Measurements from ENCODE around the gene GRM3. TPM values are rescaled to one million over a fixed set of nuclear protein-coding genes. Genes with fewer than 3 reads are reported as not detected.

Gene GRM3
- total RNA-seq, 3 donors from 2014 or later (not counting 1 experiment from before 2014, with no cell fraction given), result not detected

DNA sequence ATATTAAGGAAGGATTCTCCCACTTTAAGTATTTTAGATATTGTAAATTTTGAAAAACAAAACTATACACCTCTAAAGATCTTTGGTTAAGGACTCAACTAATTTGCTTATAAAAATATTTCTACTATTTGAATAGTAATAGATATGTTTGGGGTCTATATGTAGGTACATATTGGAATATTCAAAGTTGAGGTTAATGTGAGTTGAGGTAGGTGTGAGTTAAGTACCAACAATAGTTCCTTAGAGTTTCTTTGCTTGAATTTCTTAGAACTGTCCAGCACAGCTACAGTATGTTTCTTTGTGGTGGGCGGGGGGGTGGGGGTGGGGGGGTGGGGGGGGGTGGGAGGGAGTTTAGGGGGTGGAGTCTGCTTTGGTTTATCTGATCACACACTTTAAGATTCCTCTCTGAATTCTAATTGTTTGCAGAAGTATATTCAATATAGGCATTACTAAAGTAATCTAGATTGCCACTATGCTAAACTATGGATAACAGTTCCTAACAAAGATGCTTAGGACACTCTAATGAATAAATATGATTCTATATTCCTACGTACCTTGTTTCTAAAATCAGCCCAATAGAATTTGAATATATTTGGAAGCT lies 2.1 kb downstream of the GRM3 start:
- Histone ChIP-seq H3K36me3 (ENCODE audit: control insufficient read depth, insufficient read depth, low read length) (no peaks in the 10 kb centered on the region), H3K27ac (ENCODE audit: low read length) (no peak overlapping the region), H3K4me3 (ENCODE audit: low read length) (no peak overlapping the region), H3K27me3 (ENCODE audit: control insufficient read depth, insufficient read depth, low read length) (peaks cover 5% of the 10 kb centered on the region), H3K9me3 (ENCODE audit: control insufficient read depth, insufficient read depth, low read length) (peaks cover 5% of the 10 kb centered on the region), H3K4me1 (ENCODE audit: control insufficient read depth, insufficient read depth, low read length) (no peaks in the 10 kb centered on the region)
- peaks cover 0 to 2% of the 10 kb centered on the region in 2 donors for H3K9me3 Mint-ChIP-seq
- TF ChIP-seq, protein P1, sequence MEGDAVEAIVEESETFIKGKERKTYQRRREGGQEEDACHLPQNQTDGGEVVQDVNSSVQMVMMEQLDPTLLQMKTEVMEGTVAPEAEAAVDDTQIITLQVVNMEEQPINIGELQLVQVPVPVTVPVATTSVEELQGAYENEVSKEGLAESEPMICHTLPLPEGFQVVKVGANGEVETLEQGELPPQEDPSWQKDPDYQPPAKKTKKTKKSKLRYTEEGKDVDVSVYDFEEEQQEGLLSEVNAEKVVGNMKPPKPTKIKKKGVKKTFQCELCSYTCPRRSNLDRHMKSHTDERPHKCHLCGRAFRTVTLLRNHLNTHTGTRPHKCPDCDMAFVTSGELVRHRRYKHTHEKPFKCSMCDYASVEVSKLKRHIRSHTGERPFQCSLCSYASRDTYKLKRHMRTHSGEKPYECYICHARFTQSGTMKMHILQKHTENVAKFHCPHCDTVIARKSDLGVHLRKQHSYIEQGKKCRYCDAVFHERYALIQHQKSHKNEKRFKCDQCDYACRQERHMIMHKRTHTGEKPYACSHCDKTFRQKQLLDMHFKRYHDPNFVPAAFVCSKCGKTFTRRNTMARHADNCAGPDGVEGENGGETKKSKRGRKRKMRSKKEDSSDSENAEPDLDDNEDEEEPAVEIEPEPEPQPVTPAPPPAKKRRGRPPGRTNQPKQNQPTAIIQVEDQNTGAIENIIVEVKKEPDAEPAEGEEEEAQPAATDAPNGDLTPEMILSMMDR (IDR thresholded peaks at IDR 0.05), result no peak
- no peak overlapping the region for H3K4me3 Mint-ChIP-seq
- no peak for DNase-seq
- intact Hi-C loops (cut with micrococcal nuclease), result no loop called here
- peaks cover 0 to 8% of the 10 kb centered on the region in 2 donors for H3K27me3 Mint-ChIP-seq (ENCODE audit: low read depth in 2 of 2)
- ATAC-seq, result no peak
- WGBS (ENCODE audit: insufficient coverage), result no CpG with 5 or more reads among the region's 2 CpGs
- H3K36me3 Mint-ChIP-seq, result no peaks in the 10 kb centered on the region
- no peaks in the 10 kb centered on the region for H3K4me1 Mint-ChIP-seq
- H3K27ac Mint-ChIP-seq, result no peak overlapping the region

DNA sequence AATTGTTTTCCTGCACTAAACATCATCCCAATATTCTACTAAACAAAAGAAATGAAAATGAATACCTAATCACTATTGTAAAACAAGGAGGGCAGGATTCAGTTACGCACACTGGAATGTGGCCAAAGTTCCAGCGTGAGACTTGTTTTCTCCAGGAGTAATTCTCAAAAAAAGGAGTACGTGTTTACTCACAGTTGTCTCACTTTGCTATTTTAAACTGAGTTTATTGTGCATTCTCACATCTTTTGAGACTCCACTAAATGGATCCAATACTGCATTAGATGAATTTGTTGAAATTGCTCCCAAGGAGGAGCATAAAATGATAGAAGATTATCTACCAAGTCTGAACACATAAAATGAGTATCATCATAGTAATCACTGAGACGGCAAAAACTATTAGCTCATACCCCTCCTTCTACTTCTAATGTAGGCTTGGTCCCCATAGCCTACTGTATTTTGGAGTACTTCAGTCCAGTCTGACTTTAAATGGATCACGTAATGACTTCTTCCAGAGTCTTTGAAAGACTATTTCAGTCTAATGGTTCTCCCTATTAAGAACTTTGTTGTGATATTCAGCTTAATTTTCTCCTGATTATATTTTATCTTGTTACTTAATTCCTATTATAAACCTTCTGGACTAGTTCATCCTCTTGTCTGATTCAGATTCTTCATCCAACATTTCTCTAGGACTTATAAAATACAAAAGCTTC lies 3.8 kb downstream of the GRM3 start:
- H3K4me3 Mint-ChIP-seq, result no peak overlapping the region
- TF ChIP-seq, protein P1 (IDR thresholded peaks at IDR 0.05), result no peak
- H3K27me3 Mint-ChIP-seq (ENCODE audit: low read depth in 2 of 2), result peaks cover 0 to 8% of the 10 kb centered on the region in 2 donors
- Histone ChIP-seq H3K36me3 (ENCODE audit: control insufficient read depth, insufficient read depth, low read length) (no peaks in the 10 kb centered on the region), H3K4me1 (ENCODE audit: control insufficient read depth, insufficient read depth, low read length) (no peaks in the 10 kb centered on the region), H3K4me3 (ENCODE audit: low read length) (no peak overlapping the region), H3K9me3 (ENCODE audit: control insufficient read depth, insufficient read depth, low read length) (peaks cover 5% of the 10 kb centered on the region), H3K27ac (ENCODE audit: low read length) (no peak overlapping the region), H3K27me3 (ENCODE audit: control insufficient read depth, insufficient read depth, low read length) (peaks cover 5% of the 10 kb centered on the region)
- no peaks in the 10 kb centered on the region for H3K36me3 Mint-ChIP-seq
- no peak overlapping the region for H3K27ac Mint-ChIP-seq
- no peak for DNase-seq
- intact Hi-C loops (cut with micrococcal nuclease), result no loop called here
- no peaks in the 10 kb centered on the region for H3K4me1 Mint-ChIP-seq
- ATAC-seq, result no peak
- 92% methylated on average over 5 of the region's 5 CpGs for WGBS (ENCODE audit: insufficient coverage)
- H3K9me3 Mint-ChIP-seq, result peaks cover 0 to 2% of the 10 kb centered on the region in 2 donors

DNA sequence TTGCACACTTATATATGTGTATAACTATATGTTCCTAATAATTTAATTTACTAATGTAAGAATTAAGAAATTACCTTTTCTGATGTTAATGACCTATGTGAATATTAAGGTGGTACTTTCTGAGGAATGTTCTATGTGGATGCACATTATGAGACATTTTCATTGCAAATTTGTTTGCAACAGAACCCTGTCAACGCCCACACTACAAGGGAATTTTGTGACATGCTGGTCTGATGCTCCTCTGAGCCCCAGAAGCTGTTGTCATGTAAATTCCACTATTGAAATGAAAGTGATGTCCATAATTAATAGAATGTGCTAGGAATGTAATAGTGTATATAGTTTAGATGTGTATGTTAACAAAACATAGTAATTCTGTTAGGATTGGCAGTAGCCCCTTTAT lies 4.5 kb downstream of the GRM3 start:
- no peak overlapping the region for H3K27ac ChIP-seq (ENCODE audit: low read length)
- no peak for ATAC-seq
- no peak for DNase-seq
- no peaks in the 10 kb centered on the region for H3K36me3 ChIP-seq (ENCODE audit: control insufficient read depth, insufficient read depth, low read length)
- Mint-ChIP-seq H3K4me1 (no peaks in the 10 kb centered on the region), H3K36me3 (no peaks in the 10 kb centered on the region), H3K4me3 (no peak overlapping the region), H3K9me3 (peaks cover 0 to 2% of the 10 kb centered on the region in 2 donors), H3K27ac (no peak overlapping the region), H3K27me3 (ENCODE audit: low read depth in 2 of 2) (peaks cover 0 to 8% of the 10 kb centered on the region in 2 donors)
- no peaks in the 10 kb centered on the region for H3K4me1 ChIP-seq (ENCODE audit: control insufficient read depth, insufficient read depth, low read length)
- H3K4me3 ChIP-seq (ENCODE audit: low read length), result no peak overlapping the region
- H3K27me3 ChIP-seq (ENCODE audit: control insufficient read depth, insufficient read depth, low read length), result peaks cover 5% of the 10 kb centered on the region
- peaks cover 5% of the 10 kb centered on the region for H3K9me3 ChIP-seq (ENCODE audit: control insufficient read depth, insufficient read depth, low read length)
- 70% methylated on average over 1 of the region's 1 CpG for WGBS (ENCODE audit: insufficient coverage)
- TF ChIP-seq, protein P1 (IDR thresholded peaks at IDR 0.05), result no peak
- intact Hi-C loops (cut with micrococcal nuclease), result no loop called here
